Measurements from ENCODE around the gene ZFAND3. TPM values are rescaled to one million over a fixed set of nuclear protein-coding genes. Genes with fewer than 3 reads are reported as not detected.

ZFAND3 gene
- polyA plus RNA-seq, 1 of the 3 experiments (the other 2 are of a cell fraction): 16.7 TPM

- H3K4me3 ChIP-seq (ENCODE audit: low read depth in 2 of 2, low read length in 1 of 2): no peak overlapping the region
- no peaks in the 10 kb centered on the region for H3F3A ChIP-seq (replicated peaks; ENCODE audit: insufficient read depth)
- WGBS (ENCODE audit: low lambda C conversion rate): 97% methylated on average over 8 of the region's 8 CpGs
- no peaks in the 10 kb centered on the region for H3K9me3 ChIP-seq
- TF ChIP-seq FOSL2 (IDR thresholded peaks at IDR 0.05; ENCODE audit: borderline replicate concordance, low read depth) (no peak), CTCF (IDR thresholded peaks at IDR 0.05) (no peak), POLR2AphosphoS5 (IDR thresholded peaks at IDR 0.05; ENCODE audit: low read depth, low read length) (no peak), GATA2 (CRISPR knock-in tag; IDR thresholded peaks at IDR 0.05) (no peak), MXI1 (IDR thresholded peaks at IDR 0.05; ENCODE audit: low read depth, low read length) (no peak), EZH2phosphoT487 (IDR thresholded peaks at IDR 0.05; ENCODE audit: borderline replicate concordance, low read depth) (no peak)
- H3K9ac ChIP-seq: no peak overlapping the region
- no peaks in the 10 kb centered on the region for H3K9me2 ChIP-seq
- no peak for DNase-seq
- H3K4me1 ChIP-seq (ENCODE audit: control insufficient read depth in 1 of 2, insufficient read depth in 2 of 2, low read depth in 1 of 2, low read length in 1 of 2): no peaks in the 10 kb centered on the region; a peak in 2 of 4 replicates
- no peaks in the 10 kb centered on the region for H3K27me3 ChIP-seq (ENCODE audit: insufficient read depth)
- CTCF ChIA-PET: no interaction called here
- H3K36me3 ChIP-seq (replicated peaks in 1 of 2; ENCODE audit: control insufficient read depth in 1 of 2, insufficient read depth in 2 of 2, low read length in 1 of 2): peaks cover 0 to 4% of the 10 kb centered on the region in 2 experiments
- no peak overlapping the region for H3K4me2 ChIP-seq
- no peaks in the 10 kb centered on the region for H4K20me1 ChIP-seq (ENCODE audit: insufficient read depth)
- H3K27ac ChIP-seq (ENCODE audit: low read depth in 2 of 2, low read length in 1 of 2): no peak overlapping the region
- POLR2A ChIA-PET: no interaction called here
- H3K79me2 ChIP-seq (ENCODE audit: insufficient read depth): no peaks in the 10 kb centered on the region
- no peak overlapping the region for H2AFZ ChIP-seq (ENCODE audit: low read depth)
These were observed 340.1 kb downstream of the ZFAND3 start for GRCh38 chr6:38159596-38159995.

- CTCF ChIA-PET: no interaction called here
- Histone ChIP-seq H3K27ac (ENCODE audit: low read depth in 2 of 2, low read length in 1 of 2) (no peak overlapping the region), H3K9me3 (no peaks in the 10 kb centered on the region), H3K36me3 (replicated peaks in 1 of 2; ENCODE audit: control insufficient read depth in 1 of 2, insufficient read depth in 2 of 2, low read length in 1 of 2) (peaks cover 0 to 4% of the 10 kb centered on the region in 2 experiments), H3K9me2 (no peaks in the 10 kb centered on the region), H2AFZ (ENCODE audit: low read depth) (no peak overlapping the region), H3F3A (replicated peaks; ENCODE audit: insufficient read depth) (no peaks in the 10 kb centered on the region), H4K20me1 (ENCODE audit: insufficient read depth) (no peaks in the 10 kb centered on the region), H3K27me3 (ENCODE audit: insufficient read depth) (no peaks in the 10 kb centered on the region), H3K9ac (no peak overlapping the region), H3K79me2 (ENCODE audit: insufficient read depth) (no peaks in the 10 kb centered on the region), H3K4me2 (no peak overlapping the region), H3K4me1 (ENCODE audit: control insufficient read depth in 1 of 2, insufficient read depth in 2 of 2, low read depth in 1 of 2, low read length in 1 of 2) (no peaks in the 10 kb centered on the region; a peak in 1 of 4 replicates), H3K4me3 (ENCODE audit: low read depth in 2 of 2, low read length in 1 of 2) (no peak overlapping the region)
- WGBS (ENCODE audit: low lambda C conversion rate): 98% methylated on average over 25 of the region's 25 CpGs
- no peak for DNase-seq
- POLR2A ChIA-PET: no interaction called here
- TF ChIP-seq TCF12 (IDR thresholded peaks at IDR 0.05): no peak
- TF ChIP-seq FOXJ3 (CRISPR knock-in tag; IDR thresholded peaks at IDR 0.05): no peak
- TF ChIP-seq TAF1 (IDR thresholded peaks at IDR 0.05; ENCODE audit: borderline replicate concordance, low read depth, low read length): no peak
These were observed 341.3 kb downstream of the ZFAND3 start for GRCh38 chr6:38160831-38161230.

GRCh38 chr6:38161331-38161730, 341.8 kb downstream of the ZFAND3 start:
- Histone ChIP-seq H3K9ac (no peak overlapping the region), H4K20me1 (ENCODE audit: insufficient read depth) (no peaks in the 10 kb centered on the region), H3K9me3 (no peaks in the 10 kb centered on the region), H3K36me3 (replicated peaks in 1 of 2; ENCODE audit: control insufficient read depth in 1 of 2, insufficient read depth in 2 of 2, low read length in 1 of 2) (peaks cover 0 to 4% of the 10 kb centered on the region in 2 experiments), H3K4me3 (ENCODE audit: low read depth in 2 of 2, low read length in 1 of 2) (no peak overlapping the region), H3K9me2 (no peaks in the 10 kb centered on the region), H3F3A (replicated peaks; ENCODE audit: insufficient read depth) (no peaks in the 10 kb centered on the region), H3K27me3 (ENCODE audit: insufficient read depth) (no peaks in the 10 kb centered on the region), H3K79me2 (ENCODE audit: insufficient read depth) (no peaks in the 10 kb centered on the region), H3K27ac (ENCODE audit: low read depth in 2 of 2, low read length in 1 of 2) (no peak overlapping the region), H2AFZ (ENCODE audit: low read depth) (no peak overlapping the region), H3K4me1 (ENCODE audit: control insufficient read depth in 1 of 2, insufficient read depth in 2 of 2, low read depth in 1 of 2, low read length in 1 of 2) (no peaks in the 10 kb centered on the region), H3K4me2 (no peak overlapping the region)
- ChIA-PET CTCF (no interaction called here), POLR2A (no interaction called here)
- no peak for DNase-seq
- WGBS (ENCODE audit: low lambda C conversion rate): 92% methylated on average over 15 of the region's 15 CpGs
- no peak for TF ChIP-seq REST (IDR thresholded peaks at IDR 0.05; ENCODE audit: low read depth, low read length)
- no peak for TF ChIP-seq PBX3 (IDR thresholded peaks at IDR 0.05)
- no peak for TF ChIP-seq MAX (IDR thresholded peaks at IDR 0.05; ENCODE audit: low read depth)
- no peak for TF ChIP-seq TCF12 (IDR thresholded peaks at IDR 0.05)
- no peak for TF ChIP-seq POLR2AphosphoS5 (IDR thresholded peaks at IDR 0.05; ENCODE audit: low read depth, low read length)
- TF ChIP-seq ZBTB33 (IDR thresholded peaks at IDR 0.05; ENCODE audit: borderline replicate concordance, low read depth): no peak

All from SK-N-SH (cell line).